Measurements from ENCODE around the gene TPST1.

TPST1 gene

GRCh38 chr7:66308411-66308810 lies 103.3 kb downstream of the TPST1 start:
- TF ChIP-seq CTCF (IDR thresholded peaks at IDR 0.05; ENCODE audit: low read depth, low read length, missing control alignments), result no peak
- no peak for DNase-seq (ENCODE audit: extremely low read depth, low read depth)
- no peak overlapping the region for H3K4me3 ChIP-seq (replicated peaks; ENCODE audit: low read depth, low read length)

- no peak for DNase-seq (ENCODE audit: extremely low read depth, low read depth)
- no peak for TF ChIP-seq CTCF (IDR thresholded peaks at IDR 0.05; ENCODE audit: low read depth, low read length, missing control alignments)
- H3K4me3 ChIP-seq (replicated peaks; ENCODE audit: low read depth, low read length), result no peak overlapping the region
Observed at GRCh38 chr7:66310620-66311019, 105.5 kb downstream of the TPST1 start.

- no peak for TF ChIP-seq CTCF (IDR thresholded peaks at IDR 0.05; ENCODE audit: low read depth, low read length, missing control alignments)
- no peak for DNase-seq (ENCODE audit: extremely low read depth, low read depth)
- no peak overlapping the region for H3K4me3 ChIP-seq (replicated peaks; ENCODE audit: low read depth, low read length)
Observed at GRCh38 chr7:66313886-66314568, 108.9 kb downstream of the TPST1 start.

- no peak for TF ChIP-seq CTCF (IDR thresholded peaks at IDR 0.05; ENCODE audit: low read depth, low read length, missing control alignments)
- H3K4me3 ChIP-seq (replicated peaks; ENCODE audit: low read depth, low read length), result no peak overlapping the region
- DNase-seq (ENCODE audit: extremely low read depth, low read depth), result no peak
Observed at GRCh38 chr7:66315192-66315591, 110.1 kb downstream of the TPST1 start.

GRCh38 chr7:66319407-66319979 lies 114.4 kb downstream of the TPST1 start:
- no peak for TF ChIP-seq CTCF (IDR thresholded peaks at IDR 0.05; ENCODE audit: low read depth, low read length, missing control alignments)
- DNase-seq (ENCODE audit: extremely low read depth, low read depth), result no peak
- no peak overlapping the region for H3K4me3 ChIP-seq (replicated peaks; ENCODE audit: low read depth, low read length)

- H3K4me3 ChIP-seq (replicated peaks; ENCODE audit: low read depth, low read length), result no peak overlapping the region
- DNase-seq (ENCODE audit: extremely low read depth, low read depth), result no peak
- TF ChIP-seq CTCF (IDR thresholded peaks at IDR 0.05; ENCODE audit: low read depth, low read length, missing control alignments), result no peak
Observed at GRCh38 chr7:66321283-66321682, 116.1 kb downstream of the TPST1 start.
